Ureter (tissue), 1 donor: Measurements from ENCODE around the gene NSG2. TPM values are rescaled to one million over a fixed set of nuclear protein-coding genes. Genes with fewer than 3 reads are reported as not detected.
"Not testable (repeated sequence)": the region's sequence is repeated elsewhere in the genome, so short reads cannot be mapped to it uniquely, and the experiment has no call there.

ENCODE experiments used
- DNase-seq: peaks from one replicate; pipeline ENCODE4 v3.0.0-alpha.2; 2020; ENCODE audit warnings: low spot score
- total RNA-seq: library from RNA; stranded (reverse); gene quantifications from one replicate; pipeline ENCODE4 v1.2.4, GENCODE V29; 2023
- donor health status: DM: yes; HTN: yes; CAD: no.

The NSG2 gene
- not detected for total RNA-seq

DNA sequence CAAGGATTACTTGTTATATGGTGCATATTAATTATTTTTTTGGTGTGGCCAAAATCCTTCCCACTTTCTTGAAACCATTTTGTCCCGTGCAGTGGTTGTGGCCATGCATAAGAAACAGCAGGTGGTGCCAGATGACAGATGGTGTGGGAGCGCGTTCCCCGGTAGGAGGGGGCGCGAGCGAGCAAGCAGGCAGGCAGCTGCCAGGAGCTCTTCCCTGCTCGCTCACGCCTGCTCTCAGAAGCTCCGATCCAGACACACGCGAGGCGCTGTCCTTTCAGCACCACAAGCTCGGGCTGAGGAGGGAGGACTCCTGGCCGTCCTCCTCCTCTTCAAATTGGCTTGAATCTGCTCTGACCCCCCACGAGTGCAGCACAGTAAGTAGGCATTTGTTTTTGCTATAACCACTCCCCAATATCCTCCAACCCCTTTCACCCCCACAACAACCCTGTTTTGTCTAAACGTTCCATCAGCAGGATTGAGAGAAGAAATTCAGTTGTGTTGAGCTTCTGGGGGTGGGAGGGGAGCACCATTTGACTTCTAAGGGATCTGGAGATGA lies at the start of gene NSG2:
Gene NSG2, plus strand, starts transcription at position 237 of the 556 bp plus-strand sequence. CDS start 1,050 bp downstream, outside the sequence.
- DNase-seq = peak; percentile 84

DNA sequence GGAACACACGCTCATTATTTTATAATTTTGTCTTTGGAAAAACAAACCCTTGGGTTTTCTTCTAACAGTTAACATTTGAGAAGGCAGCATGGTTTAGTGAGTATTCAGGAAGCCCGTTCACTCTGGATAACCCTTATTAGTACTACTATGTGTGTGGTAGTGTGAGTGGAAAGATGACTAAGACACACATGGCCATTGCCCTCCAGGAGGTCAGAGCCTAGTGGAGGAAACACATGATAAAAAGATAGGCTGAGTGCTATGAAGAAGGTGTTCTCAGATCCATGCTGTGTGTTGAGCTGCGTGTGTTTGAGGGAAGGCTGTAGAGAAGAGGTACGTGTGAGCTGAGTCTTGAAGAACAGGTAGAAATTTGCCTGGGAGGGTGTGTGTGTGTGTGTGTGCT lies 48.2 kb upstream of the NSG2 start:
- DNase-seq = no peak

GRCh38 chr5:173998531-173998930 lies 47.0 kb upstream of the NSG2 start:
- no peak for DNase-seq

DNA sequence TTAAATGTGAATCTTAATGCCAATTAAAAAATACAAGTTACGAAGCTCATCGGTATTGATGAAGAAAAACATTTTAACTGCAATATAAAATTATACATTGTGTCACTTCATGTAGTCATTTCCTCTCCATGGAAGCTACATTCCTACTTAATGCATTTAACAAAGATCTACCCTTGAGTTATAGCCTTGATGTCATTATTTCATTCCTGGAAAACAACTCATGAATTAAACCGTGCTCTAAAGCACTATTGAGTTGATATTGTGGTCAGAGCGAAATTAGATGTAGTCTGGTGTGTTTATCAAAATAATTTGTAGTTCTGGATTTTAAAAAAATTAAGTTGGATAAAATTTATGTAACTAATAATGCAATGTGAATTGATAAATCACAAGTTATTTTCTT lies 45.4 kb upstream of the NSG2 start:
- DNase-seq = no peak

DNA sequence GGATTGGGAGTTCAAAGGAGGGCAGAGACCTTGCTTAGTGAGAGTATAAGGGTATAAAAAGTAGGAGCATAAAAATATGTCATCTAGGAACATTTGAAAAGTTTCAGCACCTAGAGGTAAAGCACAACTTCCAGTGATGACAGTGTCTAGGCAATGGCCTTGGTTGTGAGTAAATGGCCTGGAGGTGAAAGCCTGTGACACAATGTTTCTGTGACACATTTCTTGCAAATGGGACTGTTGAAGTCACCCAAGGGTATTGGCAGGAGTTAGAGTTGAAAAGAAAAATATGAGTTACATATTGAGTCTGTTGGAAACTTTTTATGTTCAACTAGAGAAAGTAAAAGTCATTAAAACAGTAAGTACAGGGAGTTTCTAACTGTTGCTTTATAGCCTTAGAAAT lies 41.7 kb upstream of the NSG2 start:
- DNase-seq = no peak

GRCh38 chr5:174008922-174009321 lies 36.6 kb upstream of the NSG2 start:
- no peak for DNase-seq

DNA sequence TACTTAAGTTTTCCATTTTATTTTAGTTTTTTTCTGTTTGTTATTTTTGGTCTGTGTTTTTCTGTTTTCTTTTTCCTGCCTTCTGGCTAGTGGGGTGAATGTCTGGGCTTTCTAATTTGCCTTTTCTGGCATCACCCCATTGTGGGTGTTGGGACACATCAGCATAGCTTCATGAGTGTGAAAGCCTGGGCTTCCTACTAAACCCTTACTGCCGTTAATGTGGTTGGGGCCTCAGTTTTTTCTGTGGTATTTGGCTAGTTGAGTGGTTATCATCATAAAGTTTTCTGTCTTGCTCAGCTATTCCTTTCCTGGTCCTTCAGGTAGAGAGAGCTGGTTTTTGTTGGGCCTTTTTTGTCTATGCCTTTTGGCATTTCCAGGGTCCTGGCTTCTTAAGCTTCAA lies 35.1 kb upstream of the NSG2 start:
- no peak for DNase-seq

DNA sequence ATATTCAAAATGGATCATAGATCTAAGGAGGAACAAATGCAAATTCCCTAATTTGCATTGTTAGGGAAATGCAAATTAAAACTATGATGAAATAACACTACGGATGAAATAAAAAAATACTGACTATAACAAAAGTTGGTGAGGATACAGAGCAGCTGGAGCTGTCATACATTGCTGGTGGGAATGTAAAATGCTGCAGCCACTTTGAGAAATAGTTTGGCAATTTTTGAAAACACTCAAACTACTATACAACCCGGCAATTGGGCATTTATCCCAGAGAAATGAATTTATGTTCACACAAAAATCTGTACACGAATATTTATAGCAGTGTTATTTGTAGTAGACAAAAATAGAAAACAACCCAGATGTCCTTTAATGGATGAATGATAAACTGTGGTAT lies 34.1 kb upstream of the NSG2 start:
- no peak for DNase-seq

- not testable (repeated sequence) for DNase-seq
These were observed 25.2 kb upstream of the NSG2 start for GRCh38 chr5:174020069-174020927.

- no peak for DNase-seq
These were observed 24.6 kb upstream of the NSG2 start for GRCh38 chr5:174020928-174021304.

- DNase-seq = no peak
These were observed 23.0 kb upstream of the NSG2 start for GRCh38 chr5:174022384-174023095.

DNA sequence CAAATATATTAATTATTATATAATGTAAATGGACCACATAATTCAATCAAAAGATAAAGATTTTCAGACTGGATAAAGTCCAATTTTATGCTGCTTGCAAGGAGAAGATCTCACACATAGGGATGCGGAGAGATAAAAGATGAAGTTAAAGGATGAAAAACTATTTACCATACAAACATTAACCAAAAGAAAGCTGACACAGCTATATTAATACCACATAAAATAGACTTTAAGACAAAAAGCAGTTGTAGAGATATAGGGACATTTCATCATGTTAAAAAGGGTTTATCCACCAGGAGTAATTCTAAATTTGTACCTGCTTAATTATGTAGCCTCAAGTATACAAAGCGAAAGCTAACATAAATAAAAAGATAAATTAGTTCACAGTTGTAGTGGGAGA lies 15.2 kb upstream of the NSG2 start:
- DNase-seq = no peak

DNA sequence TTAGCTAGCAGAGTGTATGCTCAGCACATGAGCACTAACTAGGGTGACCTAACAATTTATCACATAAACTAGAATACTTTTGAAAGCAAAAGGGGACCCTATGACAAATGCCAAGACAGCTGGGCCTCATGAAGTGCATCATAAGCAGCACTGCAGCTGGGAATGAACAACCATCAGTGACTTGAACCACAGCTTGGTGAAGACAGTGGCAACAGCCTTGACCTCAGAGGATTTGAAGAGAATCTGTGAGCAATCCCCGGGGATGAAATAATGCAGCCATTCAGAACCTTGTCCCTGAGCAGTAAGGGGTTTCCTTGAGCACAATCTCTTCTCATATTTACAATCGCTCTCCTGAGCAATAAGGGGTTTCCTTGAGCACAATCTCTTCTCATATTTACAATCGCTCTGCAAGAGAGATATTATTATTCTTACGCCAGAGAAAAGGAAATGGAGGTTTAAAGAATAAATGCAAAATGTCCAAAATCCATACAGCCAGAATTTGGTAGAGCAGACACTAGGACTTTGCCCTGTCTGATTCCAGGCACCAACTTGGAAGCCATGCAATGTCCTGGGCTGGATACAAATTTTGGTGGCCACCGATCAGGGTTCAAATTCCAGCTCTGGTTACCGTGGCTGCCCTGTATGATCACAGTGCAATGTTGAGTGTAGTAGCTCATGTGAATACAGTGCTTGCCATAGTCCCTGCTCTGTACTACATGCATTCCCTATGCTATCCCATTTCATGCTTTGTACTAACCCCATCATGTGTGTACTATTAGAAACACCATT lies 846 bp upstream of the NSG2 start:
- no peak for DNase-seq

GRCh38 chr5:174046558-174046957 lies 1.1 kb downstream of the NSG2 start:
- DNase-seq = no peak

DNA sequence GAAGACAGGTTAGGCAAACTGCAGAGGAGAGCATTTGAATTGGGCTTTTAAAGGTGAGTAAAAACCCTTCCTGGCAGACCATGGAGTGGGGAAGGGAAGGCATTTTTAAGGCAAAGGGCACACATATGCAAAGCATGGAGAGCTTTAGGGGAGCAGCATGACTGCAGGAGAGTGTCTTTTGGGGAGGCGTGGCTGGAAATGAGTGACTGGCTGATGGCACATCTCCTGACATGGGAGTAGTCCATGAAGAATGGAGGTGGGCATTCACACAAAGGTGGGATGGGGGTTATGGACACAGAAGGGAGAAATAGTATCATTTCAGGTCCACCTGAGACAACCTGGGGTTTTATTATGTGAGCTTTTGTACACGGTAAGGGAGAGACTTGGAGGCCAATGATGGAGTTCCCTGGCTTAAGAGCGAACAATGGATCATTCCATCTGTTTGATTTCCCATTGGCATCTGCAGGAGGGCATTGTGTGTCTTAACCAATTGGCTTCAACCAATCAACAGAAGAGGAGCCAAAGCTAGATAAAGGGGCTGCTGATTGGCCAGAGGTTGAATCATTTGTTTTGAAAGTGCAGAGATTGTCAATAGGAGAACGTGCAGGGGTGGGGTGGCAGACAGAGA lies 2.1 kb downstream of the NSG2 start:
- no peak for DNase-seq

DNA sequence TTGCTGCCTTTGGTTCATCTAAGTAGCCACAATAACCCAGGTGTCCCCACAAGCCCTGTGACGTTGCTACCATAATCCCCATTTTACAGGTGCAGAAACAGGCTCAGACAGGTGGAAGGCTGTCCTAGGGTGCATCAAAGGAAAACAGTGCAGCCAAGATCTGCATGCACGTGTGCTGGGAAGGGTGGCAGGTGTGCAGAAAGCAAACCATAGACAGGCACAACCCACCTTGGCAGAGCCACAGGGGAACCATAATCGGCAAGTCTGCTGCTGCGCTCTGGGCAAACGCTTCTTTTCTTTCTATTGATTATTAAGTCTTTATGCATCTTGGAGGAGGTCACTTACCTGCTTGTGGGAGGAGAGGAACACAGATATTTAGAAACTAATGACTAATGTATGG lies 7.1 kb downstream of the NSG2 start:
- DNase-seq = no peak

DNA sequence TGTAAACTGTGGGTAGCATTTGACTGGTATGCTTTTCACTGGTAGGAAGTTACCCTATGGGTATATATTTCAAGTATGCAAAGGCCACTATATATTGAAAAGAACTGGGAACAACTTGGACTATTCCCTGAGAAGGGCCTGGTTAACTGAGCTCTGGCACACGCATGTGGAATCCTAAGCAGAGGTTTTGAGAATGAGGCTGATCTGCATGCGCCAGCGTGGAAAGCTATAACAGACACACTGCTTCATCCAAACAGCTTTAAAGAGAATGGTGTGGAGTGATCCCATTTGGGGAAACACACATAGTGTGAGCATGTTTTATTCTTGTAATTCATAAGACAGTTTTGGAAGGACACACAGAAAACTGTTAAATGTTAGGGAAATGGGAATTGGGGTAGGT lies 8.4 kb downstream of the NSG2 start:
- DNase-seq = no peak

GRCh38 chr5:174056064-174056847 lies 10.8 kb downstream of the NSG2 start:
- no peak for DNase-seq

GRCh38 chr5:174057206-174057605 lies 11.7 kb downstream of the NSG2 start:
- no peak for DNase-seq

DNA sequence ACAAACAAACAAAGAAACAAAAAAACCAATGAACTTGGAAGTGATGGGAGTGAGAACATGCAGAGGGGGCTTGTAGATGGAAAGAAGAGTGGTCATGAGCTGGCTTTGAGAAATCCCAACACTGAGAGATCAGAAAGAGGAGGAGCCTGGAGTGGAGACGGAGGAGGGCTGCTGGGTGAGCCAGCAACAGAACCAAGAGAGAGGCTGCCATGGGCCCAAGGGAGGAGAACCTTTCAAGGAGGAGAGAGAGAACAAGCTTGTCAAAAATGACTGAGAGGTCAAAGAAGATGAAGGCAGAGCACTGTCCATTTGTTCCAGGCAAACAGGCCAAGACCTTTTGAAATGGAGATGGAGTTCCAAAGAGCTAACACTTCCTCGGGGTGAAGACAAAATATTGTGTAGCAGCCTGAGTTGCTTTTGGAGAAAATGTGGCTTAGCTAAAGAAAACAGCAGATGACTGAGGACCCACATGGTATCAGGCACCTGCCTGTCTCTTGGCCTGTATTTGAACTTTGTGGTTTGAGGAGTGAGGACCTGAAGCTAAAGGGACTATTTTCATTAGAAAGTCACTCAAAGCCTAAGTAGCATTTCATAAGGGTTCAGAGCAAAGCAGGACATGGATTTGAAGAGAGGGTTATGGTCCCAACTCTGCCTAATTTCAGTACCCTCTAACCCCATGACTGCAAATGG lies 13.1 kb downstream of the NSG2 start:
- DNase-seq = no peak
